Duodenal mucosa (tissue), 2 donors: ENCODE results near the gene BICRAL.

Source experiments
- H3K27ac ChIP-seq: one replicate; pipeline ENCODE4 v1.7.0; 2013; ENCODE audit warnings: low read depth, low read length
- H3K27me3 ChIP-seq, 2 donors: one replicate each; pipeline ENCODE4 v1.7.0; 2013; ENCODE audit warnings: low read length in 2 of 2, control low read depth in 1 of 2; ENCODE audit not compliant: insufficient read depth in 2 of 2, control insufficient read depth in 1 of 2
- H3K36me3 ChIP-seq, 2 donors: one replicate each; pipeline ENCODE4 v1.7.0; 2013; ENCODE audit warnings: low read length in 2 of 2, control low read depth in 1 of 2; ENCODE audit not compliant: insufficient read depth in 2 of 2, control insufficient read depth in 1 of 2
- H3K4me1 ChIP-seq, 2 donors: one replicate each; pipeline ENCODE4 v1.7.0; 2013; ENCODE audit warnings: low read length in 2 of 2, control low read depth in 1 of 2; ENCODE audit not compliant: insufficient read depth in 2 of 2, control insufficient read depth in 1 of 2
- H3K4me3 ChIP-seq, 2 donors: one replicate each; pipeline ENCODE4 v1.7.0; 2013; ENCODE audit warnings: low read length in 2 of 2, low read depth in 1 of 2
- H3K9ac ChIP-seq, 2 donors: one replicate each; pipeline ENCODE4 v1.7.0; 2013; ENCODE audit warnings: low read length in 2 of 2, low read depth in 1 of 2
- H3K9me3 ChIP-seq, 2 donors: one replicate each; pipeline ENCODE4 v1.7.0; 2013; ENCODE audit warnings: low read length in 2 of 2, control low read depth in 1 of 2; ENCODE audit not compliant: control insufficient read depth in 1 of 2

Gene BICRAL

GRCh38 chr6:42746463-42747391, 35.1 kb upstream of the BICRAL start:
- H3K9ac ChIP-seq: peak overlapping the region; percentile 76 to 90

GRCh38 chr6:42748203-42748898, 33.5 kb upstream of the BICRAL start:
- Histone ChIP-seq H3K27me3 (no peaks in the 10 kb centered on the region), H3K4me3 (peak overlapping the region in 1 of 2 donors; percentile 89), H3K9ac (no peak overlapping the region), H3K4me1 (peaks cover 15 to 17% of the 10 kb centered on the region in 2 donors), H3K36me3 (no peaks in the 10 kb centered on the region), H3K9me3 (no peaks in the 10 kb centered on the region), H3K27ac (no peak overlapping the region)

More at GRCh38 chr6:42746463-42747391, 35.1 kb upstream of the BICRAL start:
- Histone ChIP-seq H3K27ac (peak overlapping the region; percentile 88), H3K9me3 (no peaks in the 10 kb centered on the region), H3K36me3 (no peaks in the 10 kb centered on the region), H3K4me3 (peak overlapping the region; percentile 81 to 89), H3K27me3 (no peaks in the 10 kb centered on the region), H3K4me1 (peaks cover 15 to 17% of the 10 kb centered on the region in 2 donors)

DNA sequence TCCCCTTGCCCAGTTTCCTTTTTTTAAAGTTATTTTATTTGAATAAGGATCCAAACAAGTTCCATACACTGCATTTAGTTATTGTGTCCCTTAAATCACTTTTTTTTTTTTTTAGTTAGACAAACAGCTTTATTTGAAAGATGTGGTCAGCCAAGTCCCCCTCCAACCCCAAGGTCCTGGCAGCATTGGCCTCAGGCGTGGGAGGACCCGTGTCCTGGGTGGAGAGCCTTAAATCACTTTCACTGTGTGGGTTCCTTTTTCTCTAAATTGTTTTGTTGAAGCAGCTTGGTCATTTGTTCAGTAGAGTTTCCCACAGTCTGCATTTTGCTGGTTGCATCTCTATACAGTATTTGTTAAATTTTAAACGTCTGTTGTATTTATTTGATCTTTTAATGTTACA, 30.8 kb upstream of the BICRAL start:
- Histone ChIP-seq H3K27me3 (no peaks in the 10 kb centered on the region), H3K36me3 (no peaks in the 10 kb centered on the region), H3K9ac (no peak overlapping the region), H3K4me1 (peaks cover 5 to 7% of the 10 kb centered on the region in 2 donors), H3K9me3 (no peaks in the 10 kb centered on the region), H3K4me3 (no peak overlapping the region), H3K27ac (no peak overlapping the region)

- no peak overlapping the region for H3K9ac ChIP-seq
Observed at GRCh38 chr6:42754759-42755158, 27.1 kb upstream of the BICRAL start.

GRCh38 chr6:42756722-42757121, 25.1 kb upstream of the BICRAL start:
- Histone ChIP-seq H3K27ac (no peak overlapping the region), H3K4me1 (no peaks in the 10 kb centered on the region), H3K9ac (no peak overlapping the region), H3K9me3 (no peaks in the 10 kb centered on the region), H3K27me3 (no peaks in the 10 kb centered on the region), H3K4me3 (no peak overlapping the region), H3K36me3 (peaks cover 0 to 4% of the 10 kb centered on the region in 2 donors)

More at GRCh38 chr6:42754759-42755158, 27.1 kb upstream of the BICRAL start:
- H3K9me3 ChIP-seq: no peaks in the 10 kb centered on the region
- H3K27ac ChIP-seq: no peak overlapping the region
- no peaks in the 10 kb centered on the region for H3K4me1 ChIP-seq
- peaks cover 0 to 4% of the 10 kb centered on the region in 2 donors for H3K36me3 ChIP-seq
- H3K27me3 ChIP-seq: no peaks in the 10 kb centered on the region
- no peak overlapping the region for H3K4me3 ChIP-seq

DNA sequence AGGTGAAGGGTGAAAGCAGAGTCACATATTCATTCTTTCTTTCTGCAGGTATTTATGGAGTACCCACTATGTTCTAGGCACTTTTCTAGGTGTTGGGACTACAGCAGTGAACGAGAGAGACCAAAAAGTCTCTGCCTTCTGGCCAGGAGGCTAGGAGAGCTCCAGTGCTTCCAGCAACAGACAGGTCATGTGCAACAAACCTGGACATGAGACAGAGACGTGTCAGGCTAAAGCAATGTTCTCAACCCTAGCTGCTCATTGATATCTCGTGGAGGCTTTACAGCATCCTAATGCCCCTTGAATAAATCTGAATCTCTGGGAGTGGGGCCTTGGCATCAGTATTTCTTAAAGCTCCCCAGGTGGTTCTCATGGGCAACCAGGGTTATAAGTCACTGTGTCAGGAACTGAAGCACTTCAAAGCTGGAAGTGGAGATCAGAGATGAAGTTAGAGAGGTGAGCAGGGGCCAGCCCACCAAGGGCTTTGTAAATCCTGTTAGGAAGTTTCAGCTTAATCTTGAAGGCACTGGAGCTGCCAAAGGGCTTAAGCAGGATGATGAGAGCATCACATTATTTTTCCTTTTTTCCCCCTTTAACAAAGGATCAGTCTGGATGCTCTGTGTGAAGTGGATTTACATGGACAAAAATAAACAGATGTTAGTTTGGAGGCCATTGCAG, 23.0 kb upstream of the BICRAL start:
- Histone ChIP-seq H3K9me3 (no peaks in the 10 kb centered on the region), H3K27me3 (no peaks in the 10 kb centered on the region), H3K4me1 (peaks cover 0 to 11% of the 10 kb centered on the region in 2 donors), H3K4me3 (no peak overlapping the region), H3K27ac (no peak overlapping the region), H3K36me3 (peaks cover 0 to 4% of the 10 kb centered on the region in 2 donors), H3K9ac (no peak overlapping the region)

GRCh38 chr6:42761287-42762067, 20.4 kb upstream of the BICRAL start:
- Histone ChIP-seq H3K36me3 (peaks cover 0 to 4% of the 10 kb centered on the region in 2 donors), H3K9ac (no peak overlapping the region), H3K9me3 (no peaks in the 10 kb centered on the region), H3K4me1 (peaks cover 0 to 11% of the 10 kb centered on the region in 2 donors), H3K4me3 (no peak overlapping the region), H3K27me3 (no peaks in the 10 kb centered on the region), H3K27ac (no peak overlapping the region)

- no peaks in the 10 kb centered on the region for H3K27me3 ChIP-seq
- peaks cover 0 to 11% of the 10 kb centered on the region in 2 donors for H3K4me1 ChIP-seq
- no peak overlapping the region for H3K27ac ChIP-seq
- no peaks in the 10 kb centered on the region for H3K9me3 ChIP-seq
- no peak overlapping the region for H3K9ac ChIP-seq
- peaks cover 0 to 4% of the 10 kb centered on the region in 2 donors for H3K36me3 ChIP-seq
- no peak overlapping the region for H3K4me3 ChIP-seq
Observed at GRCh38 chr6:42762426-42762859, 19.4 kb upstream of the BICRAL start.

GRCh38 chr6:42762950-42763349, 18.9 kb upstream of the BICRAL start:
- Histone ChIP-seq H3K4me1 (peaks cover 0 to 11% of the 10 kb centered on the region in 2 donors), H3K4me3 (no peak overlapping the region), H3K27ac (no peak overlapping the region), H3K27me3 (no peaks in the 10 kb centered on the region), H3K9ac (no peak overlapping the region), H3K9me3 (no peaks in the 10 kb centered on the region), H3K36me3 (peaks cover 0 to 4% of the 10 kb centered on the region in 2 donors)
